ENCODE results near the gene CDYL.

CDYL gene

DNA sequence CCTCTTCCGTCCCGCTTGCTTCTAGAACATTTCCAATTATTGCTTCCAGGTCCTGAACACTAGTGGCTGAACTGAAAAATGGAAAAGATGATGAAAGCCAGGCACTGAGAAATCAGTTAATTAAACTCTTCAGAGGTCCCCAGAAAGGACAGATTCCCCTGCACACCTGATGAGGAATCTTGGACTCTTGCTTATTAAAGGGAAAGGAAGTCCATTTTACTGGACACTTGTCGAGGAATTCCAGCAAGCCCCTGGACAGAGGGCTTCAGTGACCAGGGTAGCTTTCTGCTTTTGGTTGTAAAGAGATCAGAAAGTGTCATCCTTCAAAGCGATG lies 47.8 kb upstream of the CDYL start:
- H3K14ac ChIP-seq (ENCODE audit: low read length): no peak overlapping the region
- no peak for DNase-seq (ENCODE audit: low spot score)
- no peaks in the 10 kb centered on the region for H3K79me1 ChIP-seq (ENCODE audit: low read depth, low read length)
- H4K8ac ChIP-seq (ENCODE audit: low read depth, low read length): no peak overlapping the region
- no peak overlapping the region for H3K4me3 ChIP-seq (ENCODE audit: low read length in 2 of 2)
- no peak overlapping the region for H2AK5ac ChIP-seq (ENCODE audit: low read depth, low read length)
- H2AFZ ChIP-seq (ENCODE audit: low read length): no peak overlapping the region
- H4K91ac ChIP-seq (ENCODE audit: low read depth, low read length, poor library complexity): no peak overlapping the region
- no peak overlapping the region for H3K27ac ChIP-seq (replicated peaks; ENCODE audit: low read length)
- no peaks in the 10 kb centered on the region for H3K27me3 ChIP-seq (ENCODE audit: control insufficient read depth in 3 of 3, insufficient read depth in 3 of 3, low read depth in 1 of 3, low read length in 3 of 3)
- H3K9ac ChIP-seq (ENCODE audit: low read depth, low read length, poor library complexity): no peak overlapping the region
- no peak overlapping the region for H3K4me2 ChIP-seq (ENCODE audit: insufficient read depth, low read length, poor library complexity, severe bottlenecking)
- no peak overlapping the region for H2BK120ac ChIP-seq (ENCODE audit: low read depth, low read length)
- no peak overlapping the region for H2BK15ac ChIP-seq (ENCODE audit: low read length)
- no peak overlapping the region for H3K18ac ChIP-seq (ENCODE audit: low read length)
- no CpG with 5 or more reads among the region's 4 CpGs for WGBS, 2 donors (ENCODE audit: extremely low coverage in 2 of 2, insufficient read length in 2 of 2, insufficient replicate concordance in 1 of 2)
- no peak overlapping the region for H2BK12ac ChIP-seq (ENCODE audit: low read length)
- H3K9me3 ChIP-seq (replicated peaks in 1 of 2; ENCODE audit: control insufficient read depth in 2 of 2, insufficient read depth in 1 of 2, low read depth in 1 of 2, low read length in 2 of 2): no peaks in the 10 kb centered on the region
- H3K4ac ChIP-seq (ENCODE audit: low read length): no peak overlapping the region
- H2BK5ac ChIP-seq (ENCODE audit: low read length): no peak overlapping the region
- H3K36me3 ChIP-seq (replicated peaks in 1 of 2; ENCODE audit: control insufficient read depth in 2 of 2, insufficient read depth in 2 of 2, low read length in 2 of 2): no peaks in the 10 kb centered on the region
- H3K4me1 ChIP-seq (ENCODE audit: control insufficient read depth in 2 of 2, insufficient read depth in 1 of 2, low read depth in 1 of 2, low read length in 2 of 2): peaks cover 0 to 5% of the 10 kb centered on the region in 2 donors
- H3K23ac ChIP-seq (ENCODE audit: low read depth, low read length, poor library complexity): peak overlapping the region; percentile 62

DNA sequence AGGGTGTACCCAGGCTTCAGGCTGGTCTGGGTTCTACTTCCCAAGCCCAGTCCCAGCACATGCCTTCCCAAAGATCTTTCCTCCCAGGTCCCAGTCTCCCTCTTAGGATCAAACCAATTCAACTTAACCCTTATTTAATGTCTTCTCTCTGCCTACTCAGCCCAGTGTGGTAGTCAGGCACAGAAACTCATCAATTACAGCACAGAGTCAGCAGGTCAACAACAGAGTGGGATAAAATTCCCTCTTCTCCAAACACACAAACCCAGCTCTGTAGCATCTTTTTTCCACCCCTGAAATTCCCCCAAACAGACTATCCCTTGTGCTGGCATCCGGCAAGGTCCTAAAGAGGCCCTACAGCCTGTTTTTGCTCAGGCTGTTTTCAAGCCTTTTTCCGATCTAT lies 47.3 kb upstream of the CDYL start:
- peaks cover 0 to 3% of the 10 kb centered on the region in 2 donors for H3K4me1 ChIP-seq (ENCODE audit: control insufficient read depth in 2 of 2, insufficient read depth in 1 of 2, low read depth in 1 of 2, low read length in 2 of 2)
- no peak overlapping the region for H4K8ac ChIP-seq (ENCODE audit: low read depth, low read length)
- H3K9me3 ChIP-seq (replicated peaks in 1 of 2; ENCODE audit: control insufficient read depth in 2 of 2, insufficient read depth in 1 of 2, low read depth in 1 of 2, low read length in 2 of 2): no peaks in the 10 kb centered on the region
- no peaks in the 10 kb centered on the region for H3K36me3 ChIP-seq (replicated peaks in 1 of 2; ENCODE audit: control insufficient read depth in 2 of 2, insufficient read depth in 2 of 2, low read length in 2 of 2)
- WGBS, 2 donors (ENCODE audit: extremely low coverage in 2 of 2, insufficient read length in 2 of 2, insufficient replicate concordance in 1 of 2): no CpG with 5 or more reads among the region's 2 CpGs
- H3K4me2 ChIP-seq (ENCODE audit: insufficient read depth, low read length, poor library complexity, severe bottlenecking): no peak overlapping the region
- DNase-seq (ENCODE audit: low spot score): no peak
- H2BK15ac ChIP-seq (ENCODE audit: low read length): no peak overlapping the region
- H3K27me3 ChIP-seq (ENCODE audit: control insufficient read depth in 3 of 3, insufficient read depth in 3 of 3, low read depth in 1 of 3, low read length in 3 of 3): no peaks in the 10 kb centered on the region
- no peak overlapping the region for H3K9ac ChIP-seq (ENCODE audit: low read depth, low read length, poor library complexity)
- H2BK5ac ChIP-seq (ENCODE audit: low read length): no peak overlapping the region
- H3K4ac ChIP-seq (ENCODE audit: low read length): no peak overlapping the region
- H3K23ac ChIP-seq (ENCODE audit: low read depth, low read length, poor library complexity): no peak overlapping the region
- H2BK12ac ChIP-seq (ENCODE audit: low read length): no peak overlapping the region
- no peak overlapping the region for H4K91ac ChIP-seq (ENCODE audit: low read depth, low read length, poor library complexity)
- no peak overlapping the region for H2BK120ac ChIP-seq (ENCODE audit: low read depth, low read length)
- no peak overlapping the region for H2AK5ac ChIP-seq (ENCODE audit: low read depth, low read length)
- no peak overlapping the region for H3K18ac ChIP-seq (ENCODE audit: low read length)
- H3K27ac ChIP-seq (replicated peaks; ENCODE audit: low read length): no peak overlapping the region
- no peak overlapping the region for H3K14ac ChIP-seq (ENCODE audit: low read length)
- H3K79me1 ChIP-seq (ENCODE audit: low read depth, low read length): no peaks in the 10 kb centered on the region
- H3K4me3 ChIP-seq (ENCODE audit: low read length in 2 of 2): no peak overlapping the region
- no peak overlapping the region for H2AFZ ChIP-seq (ENCODE audit: low read length)

DNA sequence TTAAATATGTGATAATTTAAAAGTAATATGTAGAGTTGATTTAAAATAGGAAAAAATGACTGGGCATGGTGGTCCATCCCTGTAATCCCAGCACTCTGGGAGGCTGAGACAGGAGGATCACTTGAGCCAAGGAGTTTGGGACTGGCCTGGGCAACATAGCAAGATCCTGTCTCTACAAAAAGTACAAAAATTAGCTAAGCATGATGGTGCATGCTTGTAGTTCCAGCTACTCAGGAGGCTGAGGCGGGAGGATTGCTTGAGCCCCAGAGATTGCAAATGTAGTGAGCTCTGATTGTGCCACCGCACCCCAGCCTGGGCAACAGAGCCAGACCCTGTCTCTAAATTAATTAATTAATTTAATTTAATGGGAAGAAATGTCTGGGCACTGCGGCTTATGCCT lies 44.2 kb upstream of the CDYL start:
- no CpG with 5 or more reads among the region's 3 CpGs for WGBS, 2 donors (ENCODE audit: extremely low coverage in 2 of 2, insufficient read length in 2 of 2, insufficient replicate concordance in 1 of 2)
- no peak overlapping the region for H2BK15ac ChIP-seq (ENCODE audit: low read length)
- H2BK5ac ChIP-seq (ENCODE audit: low read length): no peak overlapping the region
- H3K27me3 ChIP-seq (ENCODE audit: control insufficient read depth in 3 of 3, insufficient read depth in 3 of 3, low read depth in 1 of 3, low read length in 3 of 3): no peaks in the 10 kb centered on the region
- H3K4me2 ChIP-seq (ENCODE audit: insufficient read depth, low read length, poor library complexity, severe bottlenecking): no peak overlapping the region
- no peaks in the 10 kb centered on the region for H3K36me3 ChIP-seq (replicated peaks in 1 of 2; ENCODE audit: control insufficient read depth in 2 of 2, insufficient read depth in 2 of 2, low read length in 2 of 2)
- no peak overlapping the region for H2AFZ ChIP-seq (ENCODE audit: low read length)
- H3K4me3 ChIP-seq (ENCODE audit: low read length in 2 of 2): no peak overlapping the region
- no peaks in the 10 kb centered on the region for H3K9me3 ChIP-seq (replicated peaks in 1 of 2; ENCODE audit: control insufficient read depth in 2 of 2, insufficient read depth in 1 of 2, low read depth in 1 of 2, low read length in 2 of 2)
- H3K9ac ChIP-seq (ENCODE audit: low read depth, low read length, poor library complexity): no peak overlapping the region
- no peak overlapping the region for H3K23ac ChIP-seq (ENCODE audit: low read depth, low read length, poor library complexity)
- no peak overlapping the region for H4K8ac ChIP-seq (ENCODE audit: low read depth, low read length)
- no peak overlapping the region for H3K14ac ChIP-seq (ENCODE audit: low read length)
- H4K91ac ChIP-seq (ENCODE audit: low read depth, low read length, poor library complexity): no peak overlapping the region
- no peak overlapping the region for H2AK5ac ChIP-seq (ENCODE audit: low read depth, low read length)
- H2BK120ac ChIP-seq (ENCODE audit: low read depth, low read length): no peak overlapping the region
- H3K27ac ChIP-seq (replicated peaks; ENCODE audit: low read length): no peak overlapping the region
- peaks cover 0 to 3% of the 10 kb centered on the region in 2 donors for H3K4me1 ChIP-seq (ENCODE audit: control insufficient read depth in 2 of 2, insufficient read depth in 1 of 2, low read depth in 1 of 2, low read length in 2 of 2)
- H3K79me1 ChIP-seq (ENCODE audit: low read depth, low read length): no peaks in the 10 kb centered on the region
- DNase-seq (ENCODE audit: low spot score): no peak
- H3K4ac ChIP-seq (ENCODE audit: low read length): no peak overlapping the region
- no peak overlapping the region for H3K18ac ChIP-seq (ENCODE audit: low read length)
- no peak overlapping the region for H2BK12ac ChIP-seq (ENCODE audit: low read length)

DNA sequence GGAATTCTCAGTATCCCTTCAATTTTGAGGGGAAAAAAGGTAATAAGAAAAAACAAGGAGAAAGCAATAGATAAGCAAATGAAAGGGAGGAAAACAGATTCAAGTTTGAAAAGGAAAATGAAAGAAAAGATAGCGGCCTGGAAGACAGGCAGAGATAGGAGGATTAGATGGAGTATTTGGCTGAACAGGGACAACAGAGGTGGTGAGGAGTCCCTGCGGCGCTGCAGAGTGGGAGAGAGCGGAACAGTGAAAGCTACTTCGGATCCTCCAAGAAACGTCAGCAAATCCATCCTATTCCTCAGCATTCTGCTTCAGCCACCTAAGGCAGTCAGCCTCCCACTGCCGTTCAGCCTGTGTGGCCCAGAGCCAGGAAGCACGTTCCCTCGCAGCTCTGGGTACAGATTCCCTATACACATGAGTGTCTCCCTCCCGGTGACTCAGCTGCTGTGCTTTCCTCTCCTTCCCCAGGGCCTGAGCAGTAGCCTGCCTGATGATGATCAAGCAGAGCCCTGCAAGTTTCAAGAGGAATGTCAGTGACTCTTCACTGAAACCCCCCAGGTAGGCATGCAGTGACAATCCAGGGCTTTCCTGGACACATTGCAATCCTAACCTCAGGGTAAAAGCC lies 43.4 kb upstream of the CDYL start:
- Histone ChIP-seq H2BK5ac (ENCODE audit: low read length) (no peak overlapping the region), H3K9me3 (replicated peaks in 1 of 2; ENCODE audit: control insufficient read depth in 2 of 2, insufficient read depth in 1 of 2, low read depth in 1 of 2, low read length in 2 of 2) (no peaks in the 10 kb centered on the region), H3K4me1 (ENCODE audit: control insufficient read depth in 2 of 2, insufficient read depth in 1 of 2, low read depth in 1 of 2, low read length in 2 of 2) (peaks cover 0 to 3% of the 10 kb centered on the region in 2 donors), H3K4me3 (ENCODE audit: low read length in 2 of 2) (no peak overlapping the region), H3K4ac (ENCODE audit: low read length) (no peak overlapping the region), H3K36me3 (replicated peaks in 1 of 2; ENCODE audit: control insufficient read depth in 2 of 2, insufficient read depth in 2 of 2, low read length in 2 of 2) (no peaks in the 10 kb centered on the region), H2BK12ac (ENCODE audit: low read length) (no peak overlapping the region), H3K14ac (ENCODE audit: low read length) (no peak overlapping the region), H4K8ac (ENCODE audit: low read depth, low read length) (no peak overlapping the region), H2AK5ac (ENCODE audit: low read depth, low read length) (no peak overlapping the region), H3K4me2 (ENCODE audit: insufficient read depth, low read length, poor library complexity, severe bottlenecking) (no peak overlapping the region), H2AFZ (ENCODE audit: low read length) (peak overlapping the region; percentile 48), H3K27ac (replicated peaks; ENCODE audit: low read length) (no peak overlapping the region), H3K23ac (ENCODE audit: low read depth, low read length, poor library complexity) (no peak overlapping the region), H3K9ac (ENCODE audit: low read depth, low read length, poor library complexity) (no peak overlapping the region), H2BK15ac (ENCODE audit: low read length) (no peak overlapping the region), H3K18ac (ENCODE audit: low read length) (peak overlapping the region; percentile 0), H4K91ac (ENCODE audit: low read depth, low read length, poor library complexity) (no peak overlapping the region), H3K79me1 (ENCODE audit: low read depth, low read length) (no peaks in the 10 kb centered on the region), H3K27me3 (ENCODE audit: control insufficient read depth in 3 of 3, insufficient read depth in 3 of 3, low read depth in 1 of 3, low read length in 3 of 3) (no peaks in the 10 kb centered on the region), H2BK120ac (ENCODE audit: low read depth, low read length) (no peak overlapping the region)
- no peak for DNase-seq (ENCODE audit: low spot score)
- WGBS, 2 donors (ENCODE audit: extremely low coverage in 2 of 2, insufficient read length in 2 of 2, insufficient replicate concordance in 1 of 2): no CpG with 5 or more reads among the region's 10 CpGs

Measured in neuronal stem cell (in vitro differentiated cells).